Pancreas (tissue), 10 donors: Measurements from ENCODE around the gene DSG4. TPM values are rescaled to one million over a fixed set of nuclear protein-coding genes. Genes with fewer than 3 reads are reported as not detected.

Experiments
- ATAC-seq, 4 donors: fragments of 200-7000 bp; cut with Tn5 transposase; one replicate each; pipeline versions ENCODE4 v1.8.0 to v1.9.1; 2020; ENCODE audit warnings: mild to moderate bottlenecking in 4 of 4, moderate library complexity in 4 of 4
- DNase-seq, 6 donors: peaks; one replicate each; pipeline ENCODE4 v3.0.0-alpha.2; 2020
- FAIRE-seq: peaks from 2 replicates; lab custom pipeline; 2012; peaks lifted over from hg19 to GRCh38; lab: Jason Lieb, UNC
- H3K27ac ChIP-seq, 4 donors: fragments of 200-600 bp; sonication (generic); 1 replicate in 3 of 4; 2 replicates in 1 of 4; pipeline versions ENCODE4 v1.5.0 to v1.8.0; 2020
- H3K27me3 ChIP-seq, 4 donors: fragments of 200-600 bp; one replicate each; pipeline ENCODE4 v1.8.0; 2021
- H3K36me3 ChIP-seq, 3 donors: fragments of 200-600 bp; sonication (generic) in 1 of 3; one replicate each; pipeline versions ENCODE4 v1.5.0 to v1.8.0; 2020 to 2021
- H3K4me1 ChIP-seq, 3 donors: fragments of 200-600 bp; one replicate each; pipeline ENCODE4 v1.8.0; 2021
- H3K4me3 ChIP-seq, 4 donors: fragments of 200-600 bp; sonication (generic) in 2 of 4; one replicate each; pipeline versions ENCODE4 v1.5.0 to v1.8.0; 2020 to 2021
- H3K9me3 ChIP-seq, 4 donors: fragments of 200-600 bp; one replicate each; pipeline ENCODE4 v1.8.0; 2021
- CTCF ChIP-seq, 4 donors: fragments of 200-600 bp; sonication (generic) in 3 of 4; IDR thresholded peaks; one replicate each; pipeline versions ENCODE4 v1.5.0 to v1.8.0; 2021; ENCODE audit warnings: antibody characterized with exemption in 4 of 4
- WGBS, 2 donors: extraction: QIAGEN DNeasy Blood & Tissue Kit; methylation state at CpG; one replicate each; pipeline ENCODE4 v1.1.7; 2013; 5-methylcytosine and 5-hydroxymethylcytosine counted together
- intact Hi-C, 3 donors: fragments of 100-400 bp; cut with DNase I; formaldehyde crosslinking; loops; one replicate each; pipeline versions ENCODE4 v1.11.1 to v1.14.2; 2022
- polyA plus RNA-seq, 2 donors: library from polyadenylated mRNA; stranded (reverse); fragments of 200-250 nt; gene quantifications; one replicate each; pipeline ENCODE4 v1.2.3, GENCODE V29; 2013
- total RNA-seq, 6 donors: library from RNA; stranded (reverse); fragmentation: NEBNext Ultra II Directional in 4 of 6; extraction: Animal tissue kit (Norgen Biotek cat#: 25700) in 4 of 6; gene quantifications; one replicate each; pipeline versions ENCODE4 v1.2.1 to v1.2.4, GENCODE V29; 2021 to 2023
- donor health status: healthy with polysubstance abuse.
- donor health status: DM: no; HTN: no; CAD: no; lungs with moderate emphysema.
- donor health status: DM: no; HTN: no; CAD: no.
- donor health status: control.
- donor health status: control.
- donor health status: Bipolar disorder and iron deficiency.
- donor health status: DM: yes; HTN: yes; CAD: no.
- donor health status: DM: no; HTN: no; CAD: no.
- donor health status: DM: no; HTN: no; CAD: no.
- donor health status: DM: yes; HTN: yes; CAD: no.

DSG4 gene
- total and polyA plus RNA-seq, 8 donors: not detected

- FAIRE-seq (no peak), ATAC-seq (no peak)
- intact Hi-C loops: no loop called here
Measured at GRCh38 chr18:31398191-31398590, 21.6 kb downstream of the DSG4 start.

DNA sequence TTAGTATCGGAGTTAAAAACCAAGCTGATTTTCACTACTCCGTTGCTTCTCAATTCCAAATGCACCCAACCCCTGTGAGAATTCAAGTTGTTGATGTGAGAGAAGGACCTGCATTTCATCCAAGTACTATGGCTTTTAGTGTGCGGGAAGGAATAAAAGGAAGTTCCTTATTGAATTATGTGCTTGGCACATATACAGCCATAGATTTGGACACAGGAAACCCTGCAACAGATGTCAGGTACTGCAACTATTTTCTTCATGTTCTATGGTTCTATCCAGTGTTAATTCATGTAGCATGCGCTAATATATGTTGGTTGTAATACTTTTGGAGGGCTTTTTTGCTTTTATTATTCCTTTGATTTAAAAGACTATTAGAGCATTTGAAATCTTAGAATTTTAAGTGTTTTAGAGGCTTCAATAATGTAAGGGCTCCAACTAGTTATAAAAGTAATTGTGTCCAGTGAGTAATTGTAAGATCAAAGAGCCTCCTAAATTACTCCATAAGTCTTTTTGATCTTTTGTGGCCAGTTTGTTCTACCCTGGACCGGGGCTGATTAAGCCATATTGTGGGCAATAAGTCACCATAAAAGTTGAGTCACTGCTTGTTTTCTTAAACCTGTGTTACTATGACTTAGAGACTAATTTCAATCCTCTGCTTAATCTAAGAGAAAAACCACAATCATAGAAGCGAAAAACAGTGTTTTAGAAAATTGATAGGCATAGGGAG lies 22.9 kb downstream of the DSG4 start:
- no peaks in the 10 kb centered on the region for H3K9me3 ChIP-seq
- H3K27ac ChIP-seq: no peak overlapping the region
- no peak for TF ChIP-seq CTCF (IDR thresholded peaks at IDR 0.05)
- WGBS, 2 donors: 79 to 89% methylated on average over 6 of the region's 6 CpGs
- ATAC-seq (peak in 1 of 4 donors; percentile 11), FAIRE-seq (peak; percentile 9), DNase-seq (no peak)
- intact Hi-C loops: no loop called here
- H3K4me1 ChIP-seq: peaks cover 0 to 17% (median 11%) of the 10 kb centered on the region in 3 donors
- H3K36me3 ChIP-seq: no peaks in the 10 kb centered on the region
- no peaks in the 10 kb centered on the region for H3K27me3 ChIP-seq
- no peak overlapping the region for H3K4me3 ChIP-seq

More at GRCh38 chr18:31398191-31398590, 21.6 kb downstream of the DSG4 start:
- Histone ChIP-seq H3K4me1 (peaks cover 0 to 17% (median 11%) of the 10 kb centered on the region in 3 donors), H3K27ac (no peak overlapping the region), H3K9me3 (no peaks in the 10 kb centered on the region), H3K36me3 (no peaks in the 10 kb centered on the region), H3K4me3 (no peak overlapping the region), H3K27me3 (no peaks in the 10 kb centered on the region)
- WGBS, 2 donors: 84 to 87% methylated on average over 2 of the region's 2 CpGs
- no peak for DNase-seq
- no peak for TF ChIP-seq CTCF (IDR thresholded peaks at IDR 0.05)

GRCh38 chr18:31401156-31402025 lies 24.8 kb downstream of the DSG4 start:
- no peaks in the 10 kb centered on the region for H3K9me3 ChIP-seq
- H3K27me3 ChIP-seq: no peaks in the 10 kb centered on the region
- FAIRE-seq (no peak), ATAC-seq (peak; percentile 85 to 93 (median 88)), DNase-seq (peak in 2 of 6 donors; percentile 11 to 16)
- peak overlapping the region in 1 of 4 donors; percentile 3 for H3K27ac ChIP-seq
- no peak for TF ChIP-seq CTCF (IDR thresholded peaks at IDR 0.05)
- H3K4me3 ChIP-seq: no peak overlapping the region
- H3K36me3 ChIP-seq: no peaks in the 10 kb centered on the region
- 26 to 32% methylated on average over 6 of the region's 6 CpGs for WGBS, 2 donors
- intact Hi-C loops: no loop called here
- peaks cover 0 to 17% (median 11%) of the 10 kb centered on the region in 3 donors for H3K4me1 ChIP-seq

GRCh38 chr18:31402026-31402373 lies 25.4 kb downstream of the DSG4 start:
- H3K4me1 ChIP-seq: peaks cover 0 to 17% (median 11%) of the 10 kb centered on the region in 3 donors
- FAIRE-seq: no peak
- peak; percentile 60 to 72 (median 67) for ATAC-seq
- TF ChIP-seq CTCF (IDR thresholded peaks at IDR 0.05): no peak
- no peaks in the 10 kb centered on the region for H3K9me3 ChIP-seq
- no peak overlapping the region for H3K4me3 ChIP-seq
- no peaks in the 10 kb centered on the region for H3K36me3 ChIP-seq
- peak overlapping the region in 1 of 4 donors; percentile 3 for H3K27ac ChIP-seq
- no peaks in the 10 kb centered on the region for H3K27me3 ChIP-seq
- DNase-seq: no peak
- intact Hi-C loops: no loop called here
